Measurements from ENCODE around the gene SPRED3. TPM values are rescaled to one million over a fixed set of nuclear protein-coding genes. Genes with fewer than 3 reads are reported as not detected.
A peak's percentile ranks its signal among the peaks of the same experiment; 100 is the strongest.

The SPRED3 gene
- total and polyA plus RNA-seq, 2 donors (not counting 1 experiment from before 2014, with no cell fraction given) = 1.1 to 1.7 TPM

- Histone ChIP-seq H3K4me2 (replicated peaks; ENCODE audit: low read depth, low read length, poor library complexity, severe bottlenecking) (no peak overlapping the region), H3K36me3 (replicated peaks in 1 of 2; ENCODE audit: control extremely low read depth in 1 of 2, control insufficient read depth in 1 of 2, extremely low read depth in 1 of 2, insufficient read depth in 2 of 2, low read length in 1 of 2) (no peaks in the 10 kb centered on the region), H3K4me1 (ENCODE audit: control insufficient read depth in 2 of 2, insufficient read depth in 2 of 2, low read length in 2 of 2) (peaks cover 15 to 22% of the 10 kb centered on the region in 2 donors), H3K9ac (ENCODE audit: low read length) (no peak overlapping the region), H3K4me3 (ENCODE audit: control extremely low read depth in 1 of 5, extremely low read depth in 1 of 5, insufficient read depth in 1 of 5, low read depth in 2 of 5, low read length in 4 of 5) (no peak overlapping the region), H3K79me2 (ENCODE audit: control insufficient read depth, insufficient read depth, low read length) (no peaks in the 10 kb centered on the region), H4K20me1 (ENCODE audit: control insufficient read depth, insufficient read depth, low read length, poor library complexity, severe bottlenecking) (no peaks in the 10 kb centered on the region), H3K9me3 (ENCODE audit: control extremely low read depth in 1 of 3, control insufficient read depth in 2 of 3, insufficient read depth in 1 of 3, low read length in 2 of 3) (no peaks in the 10 kb centered on the region), H3K27me3 (replicated peaks in 1 of 4; ENCODE audit: control extremely low read depth in 1 of 4, control insufficient read depth in 3 of 4, insufficient read depth in 4 of 4, low read length in 3 of 4) (no peaks in the 10 kb centered on the region), H3K27ac (ENCODE audit: low read length in 2 of 2) (no peak overlapping the region), H2AFZ (ENCODE audit: insufficient read depth, low read depth, low read length, poor library complexity, severe bottlenecking) (no peak overlapping the region)
- no peak overlapping the region for H3K27ac Mint-ChIP-seq
- intact Hi-C loops (cut with micrococcal nuclease) = no loop called here
- TF ChIP-seq EZH2 (IDR thresholded peaks at IDR 0.05; ENCODE audit: borderline replicate concordance, insufficient read depth, low read depth, low read length, poor library complexity, severe bottlenecking) = no peak
- no peak for TF ChIP-seq CTCF (IDR thresholded peaks at IDR 0.05)
- ATAC-seq (ENCODE audit: low read depth) = no peak
- WGBS (ENCODE audit: insufficient coverage) = 94% methylated on average over 3 of the region's 5 CpGs
- H3K27me3 Mint-ChIP-seq = peaks cover 8% of the 10 kb centered on the region
- H3K4me3 Mint-ChIP-seq = no peak overlapping the region
- CTCF ChIA-PET = interaction anchor here (0.9 kb wide), 1 partner anchor 22 kb away, joined by 5 read pairs; the partner anchor contains the start of gene FAM98C
- POLR2A ChIA-PET = no interaction called here
- DNase-seq = no peak
- H3K4me1 Mint-ChIP-seq = peaks cover 24% of the 10 kb centered on the region
- H3K9me3 Mint-ChIP-seq (ENCODE audit: insufficient read depth) = no peaks in the 10 kb centered on the region
These were observed 35.8 kb downstream of the SPRED3 start for GRCh38 chr19:38424272-38424671.

- Mint-ChIP-seq H3K27me3 (peaks cover 13% of the 10 kb centered on the region), H3K9me3 (ENCODE audit: insufficient read depth) (no peaks in the 10 kb centered on the region), H3K4me1 (peaks cover 26% of the 10 kb centered on the region), H3K4me3 (no peak overlapping the region), H3K27ac (no peak overlapping the region)
- no peaks in the 10 kb centered on the region for H3K79me2 ChIP-seq (ENCODE audit: control insufficient read depth, insufficient read depth, low read length)
- DNase-seq (no peak), ATAC-seq (ENCODE audit: low read depth) (no peak)
- no peaks in the 10 kb centered on the region for H4K20me1 ChIP-seq (ENCODE audit: control insufficient read depth, insufficient read depth, low read length, poor library complexity, severe bottlenecking)
- peak overlapping the region in 1 of 5 experiments; percentile 38 for H3K4me3 ChIP-seq (ENCODE audit: control extremely low read depth in 1 of 5, extremely low read depth in 1 of 5, insufficient read depth in 1 of 5, low read depth in 2 of 5, low read length in 4 of 5)
- H2AFZ ChIP-seq (ENCODE audit: insufficient read depth, low read depth, low read length, poor library complexity, severe bottlenecking) = peak overlapping the region; percentile 56
- no peak for TF ChIP-seq EZH2 (IDR thresholded peaks at IDR 0.05; ENCODE audit: borderline replicate concordance, insufficient read depth, low read depth, low read length, poor library complexity, severe bottlenecking)
- no peak for TF ChIP-seq CTCF (IDR thresholded peaks at IDR 0.05)
- WGBS (ENCODE audit: insufficient coverage) = 63% methylated on average over 3 of the region's 7 CpGs
- H3K36me3 ChIP-seq (replicated peaks in 1 of 2; ENCODE audit: control extremely low read depth in 1 of 2, control insufficient read depth in 1 of 2, extremely low read depth in 1 of 2, insufficient read depth in 2 of 2, low read length in 1 of 2) = no peaks in the 10 kb centered on the region
- ChIA-PET POLR2A (no interaction called here), CTCF (interaction anchor here (0.5 to 1.1 kb wide), 2 partner anchors 22 to 209 kb away, joined by 3 read pairs; partner anchors contain the start of gene FAM98C)
- intact Hi-C loops (cut with micrococcal nuclease) = no loop called here
- H3K4me2 ChIP-seq (replicated peaks; ENCODE audit: low read depth, low read length, poor library complexity, severe bottlenecking) = peak overlapping the region; percentile 61
- H3K27me3 ChIP-seq (replicated peaks in 1 of 4; ENCODE audit: control extremely low read depth in 1 of 4, control insufficient read depth in 3 of 4, insufficient read depth in 4 of 4, low read length in 3 of 4) = peaks cover 0 to 2% (median 0%) of the 10 kb centered on the region in 4 experiments
- no peak overlapping the region for H3K9ac ChIP-seq (ENCODE audit: low read length)
- no peaks in the 10 kb centered on the region for H3K9me3 ChIP-seq (ENCODE audit: control extremely low read depth in 1 of 3, control insufficient read depth in 2 of 3, insufficient read depth in 1 of 3, low read length in 2 of 3)
- peaks cover 15 to 22% of the 10 kb centered on the region in 2 donors for H3K4me1 ChIP-seq (ENCODE audit: control insufficient read depth in 2 of 2, insufficient read depth in 2 of 2, low read length in 2 of 2)
- no peak overlapping the region for H3K27ac ChIP-seq (ENCODE audit: low read length in 2 of 2)
These were observed 36.8 kb downstream of the SPRED3 start for GRCh38 chr19:38425222-38425809.

All from B cell (primary cell).